Liver (tissue), 9 donors: ENCODE data around the gene CRADD. TPM values are rescaled to one million over a fixed set of nuclear protein-coding genes. Genes with fewer than 3 reads are reported as not detected.

Experiments used
- DNase-seq: peaks from one replicate; pipeline ENCODE4 v3.0.0-alpha.2; 2017; ENCODE audit warnings: low spot score
- H3K27ac ChIP-seq, 2 donors: one replicate each; pipeline ENCODE4 v1.7.0; 2013; ENCODE audit warnings: inconsistent platforms in 2 of 2, low read length in 2 of 2, control low read depth in 1 of 2, low read depth in 1 of 2, mild to moderate bottlenecking in 1 of 2
- H3K27me3 ChIP-seq, 4 donors: one replicate each; pipeline versions ENCODE4 v1.6.1 to v1.7.0; 2013; ENCODE audit warnings: low read length in 3 of 4, inconsistent platforms in 1 of 4, mild to moderate bottlenecking in 1 of 4, moderate library complexity in 1 of 4; ENCODE audit not compliant: control insufficient read depth in 4 of 4, insufficient read depth in 4 of 4
- H3K36me3 ChIP-seq, 4 donors: one replicate each; pipeline versions ENCODE4 v1.6.1 to v1.7.0; 2013; ENCODE audit warnings: low read length in 3 of 4, mild to moderate bottlenecking in 3 of 4, low read depth in 1 of 4, moderate library complexity in 1 of 4; ENCODE audit not compliant: control insufficient read depth in 4 of 4, insufficient read depth in 3 of 4
- H3K4me1 ChIP-seq, 4 donors: one replicate each; pipeline versions ENCODE4 v1.6.1 to v1.7.0; 2013; ENCODE audit warnings: low read length in 3 of 4, mild to moderate bottlenecking in 3 of 4, moderate library complexity in 1 of 4; ENCODE audit not compliant: control insufficient read depth in 4 of 4, insufficient read depth in 4 of 4
- H3K4me3 ChIP-seq, 3 donors: one replicate each; pipeline versions ENCODE4 v1.6.1 to v1.7.0; 2013; ENCODE audit warnings: low read length in 3 of 3, control low read depth in 1 of 3, low read depth in 1 of 3, mild to moderate bottlenecking in 1 of 3
- H3K9ac ChIP-seq, 2 donors: one replicate each; pipeline ENCODE4 v1.7.0; 2013; ENCODE audit warnings: low read length in 2 of 2, mild to moderate bottlenecking in 2 of 2, moderate library complexity in 2 of 2, control low read depth in 1 of 2, low read depth in 1 of 2
- H3K9me3 ChIP-seq, 4 donors: one replicate each; pipeline versions ENCODE4 v1.6.1 to v1.7.0; 2013; ENCODE audit warnings: low read length in 3 of 4; ENCODE audit not compliant: control insufficient read depth in 4 of 4
- ATF3 ChIP-seq: IDR thresholded peaks from 2 replicates; pipeline ENCODE4 v1.6.1; 2016; ENCODE audit warnings: antibody characterized with exemption
- CTCF ChIP-seq: fragments of 150-350 bp; IDR thresholded peaks from 2 replicates; pipeline ENCODE4 v1.5.1; 2017; ENCODE audit warnings: improper control_type of control experiment, low read depth, low read length; ENCODE audit not compliant: missing input control
- EGR1 ChIP-seq, 2 donors: IDR thresholded peaks; 2 replicates each; pipeline ENCODE4 v1.6.1; 2016 to 2018; ENCODE audit warnings: antibody characterized with exemption in 2 of 2, low read depth in 2 of 2
- FOXA1 ChIP-seq: IDR thresholded peaks from 2 replicates; pipeline ENCODE4 v1.6.1; 2016; ENCODE audit warnings: antibody characterized with exemption
- FOXA2 ChIP-seq: IDR thresholded peaks from 2 replicates; pipeline ENCODE4 v1.6.1; 2016; ENCODE audit warnings: antibody characterized with exemption
- GABPA ChIP-seq, 2 donors: IDR thresholded peaks in 1 of 2; conservative IDR thresholded peaks in 1 of 2; 2 replicates each; pipeline ENCODE4 v1.6.1; 2016; ENCODE audit warnings: antibody characterized with exemption in 2 of 2, mild to moderate bottlenecking in 1 of 2, moderate library complexity in 1 of 2
- HNF4A ChIP-seq, 2 donors: conservative IDR thresholded peaks; 2 replicates each; pipeline ENCODE4 v1.6.1; 2016; ENCODE audit warnings: antibody characterized with exemption in 2 of 2, mild to moderate bottlenecking in 2 of 2
- HNF4G ChIP-seq: IDR thresholded peaks from 2 replicates; pipeline ENCODE4 v1.6.1; 2016; ENCODE audit warnings: antibody characterized with exemption
- JUND ChIP-seq, 2 donors: IDR thresholded peaks; 2 replicates each; pipeline ENCODE4 v1.6.1; 2016; ENCODE audit warnings: antibody characterized with exemption in 2 of 2
- MAX ChIP-seq: IDR thresholded peaks from 2 replicates; pipeline ENCODE4 v1.6.1; 2016; ENCODE audit warnings: antibody characterized with exemption
- NR2F2 ChIP-seq: IDR thresholded peaks from 2 replicates; pipeline ENCODE4 v1.6.1; 2016; ENCODE audit warnings: antibody characterized with exemption
- RAD21 ChIP-seq, 2 donors: IDR thresholded peaks; 2 replicates each; pipeline ENCODE4 v1.6.1; 2016; ENCODE audit warnings: antibody characterized with exemption in 2 of 2, mild to moderate bottlenecking in 2 of 2
- REST ChIP-seq: IDR thresholded peaks from 2 replicates; pipeline ENCODE4 v1.6.1; 2016; ENCODE audit warnings: antibody characterized with exemption, mild to moderate bottlenecking
- RXRA ChIP-seq, 2 donors: IDR thresholded peaks; 2 replicates each; pipeline ENCODE4 v1.6.1; 2017 to 2018; ENCODE audit warnings: antibody characterized with exemption in 2 of 2, mild to moderate bottlenecking in 1 of 2
- SP1 ChIP-seq: IDR thresholded peaks from 2 replicates; pipeline ENCODE4 v1.6.1; 2018; ENCODE audit warnings: antibody characterized with exemption, mild to moderate bottlenecking
- TAF1 ChIP-seq: conservative IDR thresholded peaks from 2 replicates; pipeline ENCODE4 v1.6.1; 2016; ENCODE audit warnings: antibody characterized with exemption, mild to moderate bottlenecking
- YY1 ChIP-seq: IDR thresholded peaks from 2 replicates; pipeline ENCODE4 v1.6.1; 2016; ENCODE audit warnings: antibody characterized with exemption, mild to moderate bottlenecking
- ZBTB33 ChIP-seq: IDR thresholded peaks from 2 replicates; pipeline ENCODE4 v1.6.1; 2016; ENCODE audit warnings: antibody characterized with exemption
- WGBS: extraction: QIAGEN DNeasy Blood & Tissue Kit; methylation state at CpG from one replicate; pipeline ENCODE4 v1.1.7; 2013; 5-methylcytosine and 5-hydroxymethylcytosine counted together
- polyA plus RNA-seq, 2 donors: library from polyadenylated mRNA; stranded (reverse) in 1 of 2; unstranded in 1 of 2; fragments of 200-250 nt in 1 of 2; fragments of >200 nt in 1 of 2; fragmentation: Nextera tagmentation in 1 of 2; extraction: Ambion mirVana in 1 of 2; gene quantifications; one replicate each; pipeline versions ENCODE4 v1.2.1 to v1.2.3, GENCODE V29; 2013 to 2015
- total RNA-seq, 2 donors: library from RNA; depleted of rRNA; stranded (reverse); fragments of >200 nt; gene quantifications; one replicate each; pipeline ENCODE4 v1.2.3, GENCODE V29; 2014
- donor health status: healthy.
- donor health status: healthy.
- donor health status: healthy.
- donor health status: healthy.
- donor health status: healthy.

CRADD gene
- total and polyA plus RNA-seq, 4 donors = 19.4 to 48.9 (median 29.6) TPM

- WGBS = 22% methylated on average over 2 of the region's 2 CpGs
- Histone ChIP-seq H3K36me3 (no peaks in the 10 kb centered on the region), H3K27ac (peak overlapping the region; percentile 2 to 52), H3K9me3 (no peaks in the 10 kb centered on the region), H3K27me3 (no peaks in the 10 kb centered on the region), H3K9ac (no peak overlapping the region), H3K4me1 (peaks cover 3 to 34% (median 22%) of the 10 kb centered on the region in 4 donors), H3K4me3 (no peak overlapping the region)
- TF ChIP-seq RXRA (IDR thresholded peaks at IDR 0.05) = peak; percentile 69 to 75
- no peak for TF ChIP-seq YY1
- no peak for TF ChIP-seq ATF3
- TF ChIP-seq JUND (IDR thresholded peaks at IDR 0.05) = peak in 1 of 2 donors; percentile 25
- peak; percentile 32 for TF ChIP-seq REST
- peak; percentile 42 for TF ChIP-seq HNF4G
- no peak for TF ChIP-seq GABPA (IDR thresholded peaks at IDR 0.05 in 1 of 2, conservative IDR thresholded peaks at IDR 0.05 in 1 of 2)
- peak; percentile 6 for TF ChIP-seq MAX
- TF ChIP-seq ZBTB33 = no peak
- no peak for TF ChIP-seq TAF1
- no peak for TF ChIP-seq CTCF
- no peak for TF ChIP-seq NR2F2
- peak; percentile 43 to 66 for TF ChIP-seq RAD21 (IDR thresholded peaks at IDR 0.05)
- peak; percentile 44 for TF ChIP-seq FOXA1
- TF ChIP-seq EGR1 (IDR thresholded peaks at IDR 0.05; ENCODE audit: low read depth in 2 of 2) = no peak
- TF ChIP-seq SP1 = peak; percentile 59
- no peak for TF ChIP-seq FOXA2
- peak; percentile 85 to 88 for TF ChIP-seq HNF4A (conservative IDR thresholded peaks at IDR 0.05)
- DNase-seq = no peak
Measured at GRCh38 chr12:93766371-93766770, 89.2 kb downstream of the CRADD start.
